Body of pancreas (tissue), 4 donors: Measurements from ENCODE around the gene HOXA11.

Source experiments
- POLR2A ChIP-seq, 3 donors: fragments of 450-650 bp; IDR thresholded peaks; one replicate each; pipeline ENCODE4 v1.6.1; 2016; ENCODE audit warnings: antibody characterized with exemption in 3 of 3, mild to moderate bottlenecking in 2 of 3
- TF ChIP-seq, protein P1 (sequence below), 7 experiments: fragments of 450-650 bp in 4 of 7; fragments of 200-600 bp in 3 of 7; sonication (generic) in 3 of 7; IDR thresholded peaks; one replicate each; pipeline ENCODE4 v1.5.1; 2016 to 2019; ENCODE audit warnings: antibody characterized with exemption in 7 of 7

DNA sequence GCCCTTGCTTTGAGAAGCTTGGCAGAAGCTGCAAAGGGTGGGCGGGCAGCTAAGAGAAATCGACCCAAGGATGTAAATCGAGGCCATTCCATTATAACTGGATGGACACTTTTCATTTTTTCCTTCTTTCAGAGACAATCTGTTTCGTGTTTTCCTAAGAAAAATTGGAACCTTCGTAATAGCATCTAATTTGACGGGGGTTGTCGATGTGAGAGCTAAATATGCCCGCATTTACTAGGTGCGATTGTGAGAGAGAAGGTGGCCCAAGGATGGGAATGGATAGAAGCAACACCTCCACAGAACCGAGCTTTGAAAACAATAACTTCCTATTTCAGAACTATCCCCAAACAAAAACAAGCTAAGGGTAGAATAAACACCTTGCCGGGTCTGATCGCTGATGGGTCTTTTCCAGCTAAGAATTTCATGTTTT lies 53.6 kb downstream of the HOXA11 start:
- TF ChIP-seq, protein P1, sequence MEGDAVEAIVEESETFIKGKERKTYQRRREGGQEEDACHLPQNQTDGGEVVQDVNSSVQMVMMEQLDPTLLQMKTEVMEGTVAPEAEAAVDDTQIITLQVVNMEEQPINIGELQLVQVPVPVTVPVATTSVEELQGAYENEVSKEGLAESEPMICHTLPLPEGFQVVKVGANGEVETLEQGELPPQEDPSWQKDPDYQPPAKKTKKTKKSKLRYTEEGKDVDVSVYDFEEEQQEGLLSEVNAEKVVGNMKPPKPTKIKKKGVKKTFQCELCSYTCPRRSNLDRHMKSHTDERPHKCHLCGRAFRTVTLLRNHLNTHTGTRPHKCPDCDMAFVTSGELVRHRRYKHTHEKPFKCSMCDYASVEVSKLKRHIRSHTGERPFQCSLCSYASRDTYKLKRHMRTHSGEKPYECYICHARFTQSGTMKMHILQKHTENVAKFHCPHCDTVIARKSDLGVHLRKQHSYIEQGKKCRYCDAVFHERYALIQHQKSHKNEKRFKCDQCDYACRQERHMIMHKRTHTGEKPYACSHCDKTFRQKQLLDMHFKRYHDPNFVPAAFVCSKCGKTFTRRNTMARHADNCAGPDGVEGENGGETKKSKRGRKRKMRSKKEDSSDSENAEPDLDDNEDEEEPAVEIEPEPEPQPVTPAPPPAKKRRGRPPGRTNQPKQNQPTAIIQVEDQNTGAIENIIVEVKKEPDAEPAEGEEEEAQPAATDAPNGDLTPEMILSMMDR (IDR thresholded peaks at IDR 0.05), result no peak
- TF ChIP-seq POLR2A (IDR thresholded peaks at IDR 0.05), result no peak
